RWPE2 (cell line): Measurements from ENCODE around the gene LRP8.

Source experiments
- ATAC-seq: fragments of 200-7000 bp; cut with Tn5 transposase; 3 replicates; pipeline ENCODE4 v1.9.1; 2021; ENCODE audit warnings: low read depth
- DNase-seq: peaks from one replicate; pipeline ENCODE4 v3.0.0-alpha.2; 2020; ENCODE audit warnings: low spot score
- H3K27ac ChIP-seq: fragments of 450-650 bp; 2 replicates; pipeline ENCODE4 v1.5.1; 2017; ENCODE audit warnings: mild to moderate bottlenecking; ENCODE audit not compliant: poor library complexity, severe bottlenecking
- H3K27me3 ChIP-seq: fragments of 250-450 bp; sonication (Bioruptor Pico); 2 replicates; pipeline ENCODE4 v1.5.1; 2021; ENCODE audit warnings: mild to moderate bottlenecking, moderate library complexity; ENCODE audit not compliant: insufficient read depth, poor library complexity, severe bottlenecking
- H3K36me3 ChIP-seq: fragments of 250-450 bp; sonication (Bioruptor Pico); 2 replicates; pipeline ENCODE4 v1.5.1; 2020; ENCODE audit warnings: low read depth, mild to moderate bottlenecking, moderate library complexity
- H3K4me1 ChIP-seq: fragments of 250-450 bp; sonication (Bioruptor Pico); 2 replicates; pipeline ENCODE4 v1.5.1; 2021; ENCODE audit warnings: mild to moderate bottlenecking, moderate library complexity; ENCODE audit not compliant: insufficient read depth, poor library complexity, severe bottlenecking
- H3K4me3 ChIP-seq: fragments of 250-450 bp; sonication (Bioruptor Pico); 2 replicates; pipeline ENCODE4 v1.5.1; 2021; ENCODE audit warnings: mild to moderate bottlenecking, moderate library complexity; ENCODE audit not compliant: severe bottlenecking
- H3K9me3 ChIP-seq: fragments of 250-450 bp; sonication (Bioruptor Pico); 2 replicates; pipeline ENCODE4 v1.5.1; 2021; ENCODE audit warnings: mild to moderate bottlenecking, moderate library complexity; ENCODE audit not compliant: severe bottlenecking
- CTCF ChIP-seq: fragments of 450-650 bp; IDR thresholded peaks from one replicate; pipeline ENCODE4 v1.5.1; 2017; ENCODE audit warnings: mild to moderate bottlenecking, moderate library complexity; ENCODE audit not compliant: poor library complexity, severe bottlenecking

The LRP8 gene

GRCh38 chr1:53246261-53247134 lies 81.4 kb downstream of the LRP8 start:
- Histone ChIP-seq H3K4me3 (no peak overlapping the region), H3K9me3 (no peaks in the 10 kb centered on the region), H3K4me1 (no peaks in the 10 kb centered on the region), H3K36me3 (peaks cover 41% of the 10 kb centered on the region), H3K27me3 (no peaks in the 10 kb centered on the region), H3K27ac (no peak overlapping the region)
- TF ChIP-seq CTCF = no peak
- no peak for ATAC-seq
- no peak for DNase-seq

GRCh38 chr1:53244141-53244540 lies 83.7 kb downstream of the LRP8 start:
- Histone ChIP-seq H3K4me3 (no peak overlapping the region), H3K4me1 (no peaks in the 10 kb centered on the region), H3K9me3 (no peaks in the 10 kb centered on the region), H3K36me3 (peaks cover 20% of the 10 kb centered on the region), H3K27ac (no peak overlapping the region), H3K27me3 (no peaks in the 10 kb centered on the region)
- no peak for DNase-seq
- ATAC-seq = no peak
- no peak for TF ChIP-seq CTCF

- H3K36me3 ChIP-seq = peaks cover 7% of the 10 kb centered on the region
- no peaks in the 10 kb centered on the region for H3K4me1 ChIP-seq
- no peaks in the 10 kb centered on the region for H3K9me3 ChIP-seq
- ATAC-seq (no peak), DNase-seq (no peak)
- no peak overlapping the region for H3K27ac ChIP-seq
- H3K27me3 ChIP-seq = no peaks in the 10 kb centered on the region
- no peak for TF ChIP-seq CTCF
- no peak overlapping the region for H3K4me3 ChIP-seq
These were observed 85.5 kb downstream of the LRP8 start for GRCh38 chr1:53242381-53242780.

GRCh38 chr1:53241828-53242227 lies 86.0 kb downstream of the LRP8 start:
- peaks cover 4% of the 10 kb centered on the region for H3K4me1 ChIP-seq
- no peak for TF ChIP-seq CTCF
- H3K36me3 ChIP-seq = peaks cover 1% of the 10 kb centered on the region
- H3K4me3 ChIP-seq = no peak overlapping the region
- no peaks in the 10 kb centered on the region for H3K9me3 ChIP-seq
- no peak for ATAC-seq
- no peaks in the 10 kb centered on the region for H3K27me3 ChIP-seq
- H3K27ac ChIP-seq = no peak overlapping the region
- DNase-seq = no peak
